SK-N-SH treated with all-trans-retinoic acid at 6 μM for 48 hours (cell line): ENCODE data around the gene PTPN13.

Source experiments
- ARNTL ChIP-seq: fragments of 450-650 bp; formaldehyde crosslinking; IDR thresholded peaks from 2 replicates; pipeline ENCODE4 v1.5.0; 2020; ENCODE audit warnings: low read depth, mild to moderate bottlenecking, moderate library complexity, borderline replicate concordance
- CSDC2 ChIP-seq: fragments of 250-450 bp; sonication (Bioruptor Pico); IDR thresholded peaks from 2 replicates; pipeline ENCODE4 v1.5.0; 2020; ENCODE audit warnings: mild to moderate bottlenecking, moderate library complexity
- ESRRG ChIP-seq: fragments of 250-450 bp; sonication (Bioruptor Pico); IDR thresholded peaks from 2 replicates; pipeline ENCODE4 v1.6.1; 2021; ENCODE audit warnings: mild to moderate bottlenecking
- GLIS3 ChIP-seq: fragments of 250-450 bp; sonication (Bioruptor Pico); IDR thresholded peaks from 2 replicates; pipeline ENCODE4 v1.5.0; 2020; ENCODE audit warnings: mild to moderate bottlenecking, moderate library complexity
- OSR1 ChIP-seq: fragments of 250-450 bp; sonication (Bioruptor Pico); IDR thresholded peaks from 2 replicates; pipeline ENCODE4 v1.8.0; 2022; ENCODE audit warnings: moderate library complexity, mild to moderate bottlenecking, inconsistent platforms
- PATZ1 ChIP-seq: fragments of 250-450 bp; sonication (Bioruptor Pico); IDR thresholded peaks from 2 replicates; pipeline ENCODE4 v1.8.0; 2020; ENCODE audit warnings: mild to moderate bottlenecking, moderate library complexity, borderline replicate concordance
- POU6F1 ChIP-seq: fragments of 250-450 bp; sonication (Bioruptor Pico); IDR thresholded peaks from 2 replicates; pipeline ENCODE4 v1.8.0; 2021; ENCODE audit warnings: low read depth, mild to moderate bottlenecking, moderate library complexity, borderline replicate concordance
- PPARA ChIP-seq: fragments of 250-450 bp; sonication (Bioruptor Pico); IDR thresholded peaks from 2 replicates; pipeline ENCODE4 v1.5.0; 2020; ENCODE audit warnings: mild to moderate bottlenecking, borderline replicate concordance
- RARB ChIP-seq: fragments of 250-450 bp; sonication (Bioruptor Pico); IDR thresholded peaks from 2 replicates; pipeline ENCODE4 v1.8.0; 2021; ENCODE audit warnings: mild to moderate bottlenecking, moderate library complexity
- SNAI2 ChIP-seq: fragments of 250-450 bp; sonication (Bioruptor Pico); IDR thresholded peaks from 2 replicates; pipeline ENCODE4 v1.5.0; 2020; ENCODE audit warnings: mild to moderate bottlenecking, moderate library complexity
- TOX ChIP-seq: fragments of 250-450 bp; sonication (Bioruptor Pico); IDR thresholded peaks from 2 replicates; pipeline ENCODE4 v1.8.0; 2021; ENCODE audit warnings: mild to moderate bottlenecking, moderate library complexity, borderline replicate concordance
- TSHZ2 ChIP-seq: fragments of 250-450 bp; sonication (Bioruptor Pico); IDR thresholded peaks from 2 replicates; pipeline ENCODE4 v1.5.0; 2020; ENCODE audit warnings: mild to moderate bottlenecking, moderate library complexity
- ZC3H10 ChIP-seq: fragments of 250-450 bp; sonication (Bioruptor Pico); IDR thresholded peaks from 2 replicates; pipeline ENCODE4 v1.5.1; 2021; ENCODE audit warnings: mild to moderate bottlenecking, moderate library complexity
- ZNF70 ChIP-seq: fragments of 450-650 bp; formaldehyde crosslinking; IDR thresholded peaks from 2 replicates; pipeline ENCODE4 v1.5.0; 2020; ENCODE audit warnings: mild to moderate bottlenecking, moderate library complexity

GRCh38 chr4:86840858-86841257 lies 246.7 kb downstream of the PTPN13 start:
- TF ChIP-seq OSR1 = no peak
- no peak for TF ChIP-seq POU6F1 (CRISPR knock-in tag)
- no peak for TF ChIP-seq PATZ1
- TF ChIP-seq SNAI2 (CRISPR knock-in tag) = no peak
- TF ChIP-seq ARNTL (CRISPR knock-in tag) = no peak
- no peak for TF ChIP-seq ZNF70 (CRISPR knock-in tag)
- no peak for TF ChIP-seq ESRRG (CRISPR knock-in tag)
- no peak for TF ChIP-seq ZC3H10 (CRISPR knock-in tag)
- TF ChIP-seq CSDC2 (CRISPR knock-in tag) = no peak
- no peak for TF ChIP-seq TSHZ2 (CRISPR knock-in tag)
- TF ChIP-seq PPARA (CRISPR knock-in tag) = no peak
- no peak for TF ChIP-seq GLIS3 (CRISPR knock-in tag)
- TF ChIP-seq RARB (CRISPR knock-in tag) = no peak
- no peak for TF ChIP-seq TOX
